Stimulated activated CD8-positive, alpha-beta memory T cell treated with anti-CD3 and anti-CD28 coated beads, Interleukin-7, amount 100 ng/mL, for 1 hour (primary cell): ENCODE measurements around the gene INAFM2.

Experiments
- DNase-seq, 2 donors: peaks; one replicate each; pipeline ENCODE4 v3.0.0-alpha.2; 2020; ENCODE audit warnings: low read depth in 2 of 2

The INAFM2 gene

DNA sequence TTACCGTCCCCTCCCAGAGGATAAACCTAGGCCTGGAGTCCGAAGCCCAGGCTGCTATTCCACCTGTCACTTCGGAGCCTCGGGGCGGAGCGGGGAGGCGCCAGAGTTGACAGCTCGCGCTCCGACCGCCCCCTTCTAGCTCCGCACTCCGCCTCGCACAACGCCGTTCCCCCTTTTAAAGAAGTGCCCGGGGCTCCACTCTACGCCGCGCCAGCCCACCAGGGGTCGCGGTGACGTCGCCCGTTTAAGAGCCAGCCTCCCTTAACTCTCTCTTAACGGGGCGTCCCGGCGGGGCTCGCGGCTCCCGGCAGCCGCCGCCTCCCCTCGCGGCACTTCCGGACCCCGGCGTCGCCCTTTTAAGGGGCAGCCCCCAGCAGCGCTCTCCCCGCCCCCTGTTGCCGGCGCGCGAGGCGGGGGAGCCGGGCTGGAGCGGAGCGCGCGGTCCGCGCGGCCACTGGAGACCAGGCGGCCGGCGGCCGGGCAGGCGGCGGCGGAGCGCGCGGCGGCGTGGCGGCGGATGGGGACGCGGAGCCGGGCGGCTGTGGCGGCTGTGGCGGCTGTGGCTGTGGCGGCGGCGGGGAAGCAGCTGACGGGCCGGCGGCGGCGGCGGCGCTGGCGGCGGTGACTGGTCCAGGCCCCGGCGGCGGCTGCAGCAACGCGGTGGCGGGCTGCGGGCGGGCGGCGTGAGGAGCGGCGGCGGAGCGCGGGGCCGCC is at the start of gene INAFM2:
INAFM2 (plus strand) TSS at position 454 of the 714 bp plus-strand sequence. CDS start 364 bp downstream, outside the sequence.
- DNase-seq, result peak; percentile 85 to 88

DNA sequence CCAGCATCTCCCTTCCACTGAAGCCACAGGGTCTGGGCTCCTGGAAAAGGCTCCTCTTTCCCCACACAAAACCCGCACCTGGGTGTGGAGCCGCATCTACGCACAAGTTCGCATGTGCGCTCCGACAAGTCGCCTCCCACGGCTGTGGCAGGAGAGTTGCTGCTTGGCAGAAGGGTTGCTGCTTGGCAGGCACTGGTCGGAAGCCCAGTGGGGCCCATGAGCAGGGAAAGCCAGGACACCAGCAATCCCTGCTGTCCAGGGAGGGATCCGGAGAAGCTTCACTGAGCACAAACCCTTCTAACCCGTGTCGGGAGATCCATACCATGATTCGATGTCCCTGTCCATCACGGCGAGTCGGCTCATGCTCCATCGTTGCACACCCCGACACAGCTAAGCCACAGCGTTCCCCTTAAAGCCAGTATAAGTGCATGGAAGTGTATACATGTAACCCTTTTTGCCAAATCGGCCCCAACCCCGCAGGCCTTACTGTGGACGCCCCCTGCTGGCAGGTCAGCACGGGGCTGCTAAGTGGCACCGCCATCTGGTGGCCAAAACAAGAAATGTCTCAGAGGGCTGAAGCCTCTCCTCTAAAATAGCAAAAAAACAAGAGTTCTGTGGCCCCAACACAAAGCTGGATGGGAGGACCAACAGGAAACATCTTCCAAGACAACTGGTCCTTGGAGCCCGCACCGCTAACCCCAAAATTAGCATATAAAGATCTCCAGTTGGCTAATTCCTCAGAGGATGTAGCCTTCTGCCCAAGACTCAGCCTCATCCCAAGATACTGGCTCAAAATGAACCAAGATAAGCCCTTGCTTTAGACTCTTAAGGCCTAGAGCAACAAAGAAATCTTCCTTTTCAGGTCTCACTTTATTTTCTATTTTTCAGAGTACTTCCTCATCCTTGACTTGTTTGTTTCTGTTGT is 48.9 kb upstream of the INAFM2 start:
- peak; percentile 76 to 84 for DNase-seq

DNA sequence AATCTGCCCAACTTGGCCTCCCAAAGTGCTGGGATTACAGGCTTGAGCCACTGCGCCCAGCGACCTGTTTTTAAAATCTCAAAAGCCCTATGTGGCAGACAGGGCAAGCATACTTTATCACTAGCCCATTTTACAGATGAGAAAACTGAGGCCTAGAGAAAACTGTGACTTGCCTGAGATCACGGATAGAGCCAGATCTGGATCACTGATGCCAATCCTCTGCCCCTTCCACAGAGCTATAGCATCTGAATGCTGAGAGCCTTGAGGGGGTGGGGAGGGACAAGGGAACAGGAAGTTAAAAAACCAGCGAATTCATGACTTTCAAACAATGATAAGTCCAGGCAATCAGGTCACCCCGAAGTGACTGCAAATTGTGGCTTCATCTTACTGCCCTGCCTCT is 48.0 kb upstream of the INAFM2 start:
- no peak for DNase-seq

DNA sequence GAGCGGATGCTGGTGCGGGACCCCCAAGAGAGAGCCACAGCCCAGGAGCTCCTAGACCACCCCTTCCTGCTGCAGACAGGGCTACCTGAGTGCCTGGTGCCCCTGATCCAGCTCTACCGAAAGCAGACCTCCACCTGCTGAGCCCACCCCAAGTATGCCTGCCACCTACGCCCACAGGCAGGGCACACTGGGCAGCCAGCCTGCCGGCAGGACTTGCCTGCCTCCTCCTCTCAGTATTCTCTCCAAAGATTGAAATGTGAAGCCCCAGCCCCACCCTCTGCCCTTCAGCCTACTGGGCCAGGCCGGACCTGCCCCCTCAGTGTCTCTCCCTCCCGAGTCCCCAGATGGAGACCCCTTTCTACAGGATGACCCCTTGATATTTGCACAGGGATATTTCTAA is 47.5 kb upstream of the INAFM2 start:
- DNase-seq, result no peak

DNA sequence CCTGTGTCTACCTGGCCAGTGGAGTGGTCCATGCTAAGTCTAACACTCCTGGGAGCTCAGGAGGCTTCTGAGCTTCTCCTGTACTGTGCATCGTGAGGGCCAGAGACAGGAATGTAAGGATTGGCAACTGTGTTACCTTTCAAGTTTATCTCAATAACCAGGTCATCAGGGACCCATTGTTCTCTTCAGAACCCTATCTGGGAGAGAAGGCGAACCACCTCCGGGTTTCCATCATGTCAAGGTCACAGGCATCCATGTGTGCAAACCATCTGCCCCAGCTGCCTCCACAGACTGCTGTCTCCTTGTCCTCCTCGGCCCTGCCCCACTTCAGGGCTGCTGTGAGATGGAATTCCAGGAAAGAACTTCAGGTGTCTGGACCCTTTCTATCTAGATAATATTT is 46.6 kb upstream of the INAFM2 start:
- DNase-seq, result no peak

DNA sequence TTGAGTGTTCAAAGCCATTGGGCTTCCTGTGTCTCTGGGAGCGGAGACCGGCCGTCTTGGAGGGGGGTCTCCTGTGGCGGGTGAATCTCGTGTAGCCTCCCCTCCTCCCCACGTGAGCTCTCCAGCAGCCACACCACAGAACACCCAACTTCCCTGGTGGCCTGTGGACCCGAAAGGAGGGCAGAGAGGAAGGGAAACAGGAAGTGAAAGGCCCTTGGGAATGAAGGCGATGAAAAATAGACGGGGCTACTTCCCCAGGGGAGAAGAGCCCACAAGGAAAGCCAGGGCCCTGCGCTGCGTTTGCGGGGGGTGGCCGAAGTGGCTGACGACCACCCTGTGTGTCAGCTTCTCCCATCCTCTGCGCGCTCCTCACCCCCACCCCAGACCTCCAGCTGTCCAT is 46.0 kb upstream of the INAFM2 start:
- DNase-seq, result no peak

DNA sequence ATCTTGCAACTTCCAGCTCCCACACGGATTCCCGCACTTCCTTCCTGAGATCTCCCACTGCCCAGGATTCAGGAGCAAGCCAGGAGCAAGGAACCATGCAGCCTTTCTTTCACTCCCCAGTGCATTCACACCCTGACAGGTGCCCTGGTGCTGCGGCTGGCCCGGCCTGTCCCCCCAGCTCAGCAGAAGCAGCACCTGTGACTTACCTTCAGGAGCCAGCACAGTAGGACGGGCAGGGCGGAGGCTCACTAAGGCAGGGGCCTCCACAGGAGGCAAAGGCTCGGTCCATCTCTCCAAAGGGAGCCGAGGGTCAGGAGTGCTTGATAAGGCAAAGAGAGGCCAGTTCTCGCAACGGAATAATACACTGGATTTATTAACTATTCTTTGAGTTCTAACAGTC is 45.5 kb upstream of the INAFM2 start:
- DNase-seq, result no peak

DNA sequence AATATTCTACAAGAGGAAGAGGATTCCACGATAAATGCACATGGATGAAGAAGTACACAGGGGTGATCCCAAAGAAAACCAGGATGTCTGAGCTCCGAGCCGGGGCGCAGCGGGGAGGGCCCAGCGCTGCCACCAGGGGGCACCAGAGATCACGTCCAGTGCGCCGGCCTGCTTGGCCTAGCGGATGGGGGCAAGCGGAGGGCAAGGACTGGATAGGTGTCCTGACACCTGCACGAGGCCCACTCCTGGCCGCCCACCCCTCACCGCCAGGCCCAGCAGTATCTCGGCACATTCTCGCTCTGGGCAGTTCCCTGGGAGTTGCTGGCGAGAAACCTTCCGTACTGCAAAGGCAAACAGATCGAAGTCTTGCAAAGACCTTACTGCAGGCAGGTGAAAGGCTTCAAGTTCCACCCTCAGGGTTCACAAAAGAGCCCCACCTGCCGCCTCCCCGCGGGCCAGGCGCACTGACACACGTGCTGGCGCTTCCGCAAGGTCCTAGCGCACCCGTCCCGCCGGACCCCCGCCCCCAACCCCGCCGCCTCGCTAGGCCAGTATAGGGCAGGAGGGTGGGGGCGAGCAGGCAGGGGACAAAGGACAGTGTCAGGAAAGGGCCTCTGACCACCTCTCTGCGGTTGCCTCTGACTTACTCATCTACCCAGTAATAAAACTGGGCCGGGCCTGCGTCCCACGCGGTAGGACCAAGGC is 43.9 kb upstream of the INAFM2 start:
- peak; percentile 51 to 60 for DNase-seq

DNA sequence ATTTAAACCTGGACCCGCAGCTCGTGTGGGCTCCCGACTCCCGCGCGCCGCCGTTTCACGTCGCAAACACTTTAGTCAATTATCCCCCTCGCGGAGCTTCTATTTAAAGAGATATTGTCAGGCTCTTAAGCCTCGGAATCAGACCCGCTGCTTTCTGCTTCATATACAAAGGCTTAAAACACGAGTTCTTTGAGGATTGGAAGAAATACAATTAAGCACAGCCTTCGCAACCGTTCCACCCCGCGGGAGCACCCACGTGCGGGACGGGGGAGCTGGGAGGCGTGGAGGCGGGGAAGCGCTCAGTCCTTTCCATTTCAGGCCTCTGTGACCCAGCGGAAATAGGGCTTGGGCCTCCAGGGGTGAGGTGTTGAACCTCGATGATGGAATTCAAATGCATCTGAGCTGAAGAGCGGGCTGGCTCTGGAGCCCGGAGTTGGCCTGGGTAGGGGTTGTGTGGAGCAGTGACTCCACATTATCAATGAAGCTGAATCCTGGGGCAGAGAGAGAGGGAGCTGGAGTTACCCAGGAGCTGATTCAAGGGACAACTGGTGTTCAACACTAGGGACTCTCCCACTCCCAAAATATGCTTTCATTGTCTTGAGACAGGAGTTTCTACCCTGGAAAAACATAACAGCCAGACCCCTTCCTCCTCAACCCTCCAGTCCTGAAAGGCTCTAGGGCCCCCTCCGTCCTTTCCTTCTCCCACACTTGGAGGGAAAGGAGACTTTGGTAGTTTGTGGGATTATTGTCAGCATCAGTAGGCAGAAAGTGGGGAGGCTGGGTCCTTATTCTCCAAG is 43.0 kb upstream of the INAFM2 start:
- DNase-seq, result no peak

DNA sequence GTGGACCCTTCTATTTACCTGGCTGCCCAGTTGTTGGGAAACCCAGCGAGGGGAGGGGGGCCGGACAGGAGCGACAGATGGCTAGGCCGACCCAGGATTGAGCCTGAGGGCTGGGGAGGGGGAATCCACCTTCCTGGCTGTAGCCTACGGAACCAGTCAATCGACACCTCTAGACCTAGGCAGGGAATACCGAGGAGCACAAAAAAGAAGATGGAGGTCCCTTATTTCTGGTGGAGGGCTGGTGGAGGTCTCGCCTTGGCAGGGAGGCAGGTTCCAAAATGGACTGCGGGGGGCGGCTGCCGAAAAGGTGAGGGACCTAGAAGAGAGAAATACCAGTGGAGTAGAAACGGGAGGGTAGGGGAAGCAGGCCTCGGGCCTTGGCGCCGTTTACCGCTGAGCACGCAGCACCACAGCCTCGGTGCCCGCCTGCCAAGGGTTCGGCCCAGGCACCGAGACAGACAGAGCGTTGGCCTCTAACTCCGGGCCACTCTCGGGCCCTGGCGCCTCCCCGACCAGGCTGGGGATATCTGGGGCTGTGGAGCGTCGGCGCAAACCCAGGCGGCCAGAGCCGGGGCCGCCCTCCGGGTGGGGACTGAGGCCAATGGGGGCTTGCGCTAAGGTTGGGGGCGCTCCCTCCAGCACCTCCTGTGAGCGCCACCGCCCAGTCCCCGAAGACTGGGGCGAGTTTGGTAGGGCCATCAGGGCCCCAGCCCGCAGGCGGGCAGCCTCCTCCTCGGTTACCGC is 42.3 kb upstream of the INAFM2 start:
- no peak for DNase-seq

DNA sequence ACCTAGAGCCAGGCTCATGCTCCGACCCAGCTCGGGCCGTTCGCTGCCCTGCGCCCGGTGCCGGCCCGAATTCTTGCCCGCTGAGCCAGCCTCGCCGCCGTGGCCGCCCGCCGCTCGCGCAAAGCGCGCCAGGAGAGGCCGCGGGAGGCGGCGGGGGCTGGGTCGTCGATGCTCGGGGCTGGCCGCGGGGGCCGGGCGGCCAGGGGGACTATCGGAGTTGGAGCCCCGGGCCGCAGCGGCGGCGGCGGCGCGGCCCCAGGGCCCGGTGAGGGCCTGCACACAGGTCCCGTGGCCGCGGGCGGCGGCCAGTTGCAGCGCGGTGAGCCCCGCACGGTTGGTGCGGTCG is 41.7 kb upstream of the INAFM2 start:
- no peak for DNase-seq

DNA sequence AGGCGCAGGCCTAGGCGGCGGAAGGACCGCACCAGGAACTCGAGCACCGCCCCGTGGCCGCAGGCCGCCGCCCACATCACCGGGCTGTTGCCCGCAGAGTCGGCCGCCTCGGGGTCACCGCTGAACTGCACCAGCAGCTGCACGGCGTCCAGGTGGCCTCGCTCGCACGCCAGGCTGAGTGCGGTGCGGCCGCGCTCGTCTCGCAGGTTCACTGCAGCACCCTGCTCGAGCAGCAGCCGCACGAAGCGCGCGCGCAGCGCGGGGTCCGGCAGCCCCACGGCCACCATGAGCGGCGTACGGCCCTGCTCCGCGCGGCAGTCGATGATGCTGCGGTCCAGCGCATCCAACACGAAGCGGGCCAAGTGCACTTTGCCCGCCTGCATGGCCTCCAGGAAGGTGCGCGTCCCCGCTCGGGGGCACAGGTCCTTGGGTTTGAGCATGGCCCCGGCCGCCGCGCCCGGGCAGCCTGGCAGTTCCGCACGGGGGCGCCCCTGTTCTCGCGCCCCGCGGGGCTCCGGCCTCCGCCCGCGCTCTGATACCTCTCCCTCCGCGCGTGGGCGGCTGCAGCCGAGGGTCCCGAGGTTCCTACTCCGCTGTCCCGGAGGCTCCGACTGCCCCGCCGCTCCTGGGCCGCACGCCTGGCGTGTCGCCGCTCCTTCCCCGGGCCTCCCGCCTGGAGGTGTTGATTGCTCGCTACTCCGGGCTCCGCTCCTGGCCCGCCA is 41.2 kb upstream of the INAFM2 start:
- DNase-seq, result no peak

DNA sequence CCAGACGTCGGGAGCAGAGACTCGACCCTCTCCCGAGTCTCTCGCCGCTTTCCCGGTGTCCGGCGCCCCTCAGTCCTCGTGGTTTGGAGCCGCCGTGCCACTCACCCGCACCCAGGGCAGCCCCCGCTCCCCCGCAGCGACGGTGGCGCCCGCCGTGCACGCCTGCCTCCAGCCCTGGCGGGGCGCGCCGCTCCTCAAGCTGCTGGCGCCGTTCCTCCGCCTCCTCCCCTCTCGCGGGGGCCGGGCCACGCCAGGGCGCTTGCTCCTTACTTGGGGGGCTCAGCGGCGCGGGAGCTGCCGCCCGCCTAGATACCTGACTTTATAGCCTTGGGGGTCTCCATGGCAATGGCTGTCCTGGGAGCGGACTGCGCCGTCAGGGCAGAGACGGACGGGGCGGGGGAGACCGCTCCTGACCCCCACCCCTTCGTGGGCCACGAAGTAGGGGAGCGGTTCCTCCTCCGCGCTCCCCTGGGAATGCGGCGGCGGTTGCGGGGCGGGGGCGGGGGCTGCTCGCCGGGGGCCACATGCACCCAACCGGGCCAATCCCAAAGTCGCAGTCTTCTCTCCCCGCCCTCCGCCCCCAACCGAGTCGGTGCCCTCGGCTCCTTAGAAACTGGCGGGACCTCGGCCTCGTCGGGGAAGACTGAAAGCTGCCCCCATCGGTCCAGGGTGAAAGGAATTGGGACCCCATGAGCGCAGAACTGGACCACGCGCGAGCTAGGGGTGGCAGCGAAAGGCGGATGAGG is 40.5 kb upstream of the INAFM2 start, which contains the start of gene ANKRD63:
ANKRD63 (minus strand) TSS at position 196 of the 746 bp plus-strand sequence. CDS start 478 bp downstream, outside the sequence.
- no peak for DNase-seq

DNA sequence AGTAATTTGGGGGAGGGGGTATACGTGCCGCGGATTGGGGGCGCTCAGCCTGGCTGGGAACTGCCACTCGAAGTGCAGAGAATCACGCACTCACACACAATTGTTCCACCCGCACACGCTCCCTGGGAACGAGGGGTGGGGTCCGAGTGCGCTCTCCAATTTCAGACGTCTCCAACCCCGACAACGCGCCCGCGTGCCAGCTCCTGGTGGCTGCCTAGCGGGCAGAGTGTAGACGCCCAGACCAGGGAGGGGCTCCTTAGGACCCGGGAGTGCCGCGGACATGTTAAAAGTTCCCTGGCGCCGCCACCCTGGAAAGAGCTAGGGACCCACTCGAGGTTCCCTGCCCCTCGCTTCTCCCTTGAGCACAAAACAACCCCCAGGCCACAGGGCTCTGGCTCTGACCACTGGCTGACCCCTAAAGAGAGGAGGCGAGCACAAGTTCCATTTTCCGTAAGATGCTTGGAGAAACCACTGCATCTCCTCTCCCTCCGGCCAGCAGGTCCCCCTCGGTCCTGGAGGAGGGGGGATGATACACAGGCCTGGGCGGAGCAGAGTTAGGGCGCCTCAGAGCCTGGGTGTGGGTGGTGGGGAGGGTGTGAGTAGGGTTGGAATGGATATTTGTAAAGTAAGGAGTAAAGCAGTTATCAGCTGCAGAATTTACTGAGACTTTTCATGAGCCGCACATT is 39.7 kb upstream of the INAFM2 start:
- no peak for DNase-seq

DNA sequence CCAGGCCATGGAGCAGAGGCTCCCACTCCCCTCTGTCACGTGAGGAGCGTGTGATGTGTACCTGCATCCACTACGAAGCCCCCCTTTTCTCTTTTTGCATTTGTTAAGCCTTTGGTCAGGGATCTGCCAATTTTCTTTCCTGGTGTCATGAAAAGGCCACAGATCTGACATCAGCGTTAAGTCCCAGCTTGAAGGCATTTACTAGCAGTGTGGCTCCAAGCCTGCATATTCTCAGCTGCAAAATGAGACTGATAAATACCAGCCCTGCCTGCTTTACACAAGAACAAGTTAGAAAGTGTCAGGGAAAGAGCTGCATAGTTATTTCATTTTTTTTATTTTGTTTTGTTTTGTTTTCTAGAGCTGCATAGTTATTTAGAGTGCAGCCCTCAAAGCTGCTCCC is 38.3 kb upstream of the INAFM2 start:
- DNase-seq, result no peak

DNA sequence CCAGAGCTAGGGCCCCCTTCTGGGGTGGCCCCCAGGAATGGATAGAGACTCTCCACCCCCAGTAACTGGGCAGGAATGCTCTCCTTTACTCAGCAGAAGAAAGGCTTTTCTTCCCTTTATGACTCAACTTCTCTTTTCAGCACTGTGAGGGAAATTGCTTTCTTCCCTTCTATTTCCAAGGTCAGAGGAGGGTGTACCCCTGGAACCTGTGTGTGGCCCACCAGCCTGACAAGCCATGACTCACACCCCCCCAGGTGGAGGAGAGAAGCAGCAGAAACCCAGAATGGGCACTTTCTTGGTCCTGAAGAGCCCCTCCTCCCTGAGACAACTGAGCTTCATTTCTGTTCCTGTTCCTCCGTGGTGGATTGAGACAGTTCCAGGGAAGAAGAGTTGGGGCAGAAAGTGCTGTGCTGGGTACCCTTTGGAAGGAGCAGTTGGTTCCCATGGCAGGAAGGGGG is 37.9 kb upstream of the INAFM2 start:
- DNase-seq, result no peak

DNA sequence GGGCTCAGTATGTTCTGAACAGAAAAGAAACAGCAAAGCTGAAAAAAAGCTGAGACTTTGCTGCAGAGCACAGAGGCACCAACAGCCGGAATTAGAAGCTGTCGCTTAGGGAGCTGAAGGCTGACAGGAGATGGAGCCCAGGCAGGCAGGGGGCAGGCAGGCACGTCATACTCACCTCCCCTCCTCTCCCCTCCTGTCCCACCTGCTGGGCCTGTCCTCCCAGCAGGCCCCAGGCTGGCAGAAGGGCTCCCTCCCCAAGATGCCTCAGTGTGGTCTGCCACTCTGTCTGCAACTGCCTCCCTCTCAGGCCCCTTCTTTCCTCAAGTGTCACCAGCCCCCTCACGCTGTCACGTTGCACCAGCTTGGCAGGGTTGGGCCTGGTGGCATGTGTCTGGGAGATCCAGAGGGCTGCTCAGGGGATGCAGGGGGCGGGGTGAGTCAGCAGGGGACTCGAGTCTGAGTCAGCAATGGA is 37.4 kb upstream of the INAFM2 start:
- DNase-seq, result no peak

DNA sequence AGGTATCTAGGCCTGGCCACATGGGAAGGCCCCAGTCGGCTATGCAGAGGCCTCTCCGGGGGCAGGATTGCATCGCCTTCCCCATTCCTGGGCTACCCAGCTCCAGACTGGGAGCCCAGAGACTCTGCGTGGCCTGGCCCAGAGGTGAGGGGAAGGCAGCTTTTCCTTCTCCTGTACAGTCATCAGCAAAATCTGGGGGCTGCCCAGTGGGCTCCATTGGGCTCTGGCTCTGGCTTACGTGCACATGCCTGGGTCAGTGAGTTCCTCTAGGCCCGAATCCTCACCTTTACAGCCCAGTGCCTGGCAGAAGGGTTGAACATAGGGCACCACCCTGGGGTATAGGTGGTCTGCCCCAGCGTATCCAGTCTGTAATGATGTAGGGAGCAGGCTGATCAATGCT is 36.7 kb upstream of the INAFM2 start:
- no peak for DNase-seq

DNA sequence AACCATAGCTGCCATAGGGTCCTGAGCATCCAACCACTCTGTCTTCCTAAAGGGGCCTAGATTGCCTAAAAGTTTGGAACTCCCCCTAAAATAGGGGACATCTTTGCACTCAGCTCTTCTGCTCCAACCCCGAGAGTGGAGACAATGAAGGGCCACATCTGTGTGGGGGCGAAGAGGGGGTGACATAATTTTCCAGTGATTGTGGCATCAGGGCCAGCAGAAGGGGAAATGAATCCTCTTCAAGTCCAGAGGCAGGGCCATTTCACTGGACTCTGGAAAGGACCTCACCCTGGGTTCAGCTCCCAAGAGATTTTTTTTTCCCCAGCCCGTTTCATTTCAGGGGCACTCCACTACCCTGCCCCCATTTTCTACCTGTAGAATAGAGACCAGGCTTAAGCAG is 36.0 kb upstream of the INAFM2 start:
- no peak for DNase-seq
